ENCODE measurements around the gene NR6A1. TPM values are rescaled to one million over a fixed set of nuclear protein-coding genes. Genes with fewer than 3 reads are reported as not detected.

Gene NR6A1
- total RNA-seq, 2 donors from 2014 or later: 4.8 to 4.9 TPM

- H3K4me1 ChIP-seq: no peaks in the 10 kb centered on the region
- H3K36me3 ChIP-seq: no peaks in the 10 kb centered on the region
- H3K9ac ChIP-seq (ENCODE audit: low read depth in 2 of 2, low read length in 2 of 2): no peak overlapping the region
- H3K27ac ChIP-seq: no peak overlapping the region
- intact Hi-C loops (cut with DNase I): loop anchor here (5.0 kb wide), 2 partner anchors 67 to 162 kb away; no protein-coding TSS in a partner anchor
- no peak overlapping the region for H3K4me3 ChIP-seq
- DNase-seq: no peak
- TF ChIP-seq CTCF (IDR thresholded peaks at IDR 0.05): no peak
- no peaks in the 10 kb centered on the region for H3K27me3 ChIP-seq
- H3K9me3 ChIP-seq: no peaks in the 10 kb centered on the region
Observed at GRCh38 chr9:124550072-124550471, 221.0 kb downstream of the NR6A1 start.

GRCh38 chr9:124549016-124549415 is 222.1 kb downstream of the NR6A1 start:
- H3K9me3 ChIP-seq: no peaks in the 10 kb centered on the region
- no peaks in the 10 kb centered on the region for H3K36me3 ChIP-seq
- no peak for TF ChIP-seq CTCF (IDR thresholded peaks at IDR 0.05)
- no peak overlapping the region for H3K4me3 ChIP-seq
- intact Hi-C loops (cut with DNase I): no loop called here
- H3K27me3 ChIP-seq: no peaks in the 10 kb centered on the region
- H3K9ac ChIP-seq (ENCODE audit: low read depth in 2 of 2, low read length in 2 of 2): no peak overlapping the region
- H3K4me1 ChIP-seq: no peaks in the 10 kb centered on the region
- no peak overlapping the region for H3K27ac ChIP-seq
- no peak for DNase-seq

- TF ChIP-seq CTCF (IDR thresholded peaks at IDR 0.05): no peak
- H3K4me3 ChIP-seq: no peak overlapping the region
- intact Hi-C loops (cut with DNase I): no loop called here
Observed at GRCh38 chr9:124544535-124544934, 226.6 kb downstream of the NR6A1 start.

GRCh38 chr9:124541824-124542223 is 229.3 kb downstream of the NR6A1 start:
- Histone ChIP-seq H3K9ac (ENCODE audit: low read depth in 2 of 2, low read length in 2 of 2) (no peak overlapping the region), H3K27ac (no peak overlapping the region), H3K4me1 (no peaks in the 10 kb centered on the region), H3K9me3 (no peaks in the 10 kb centered on the region), H3K36me3 (no peaks in the 10 kb centered on the region), H3K4me3 (no peak overlapping the region), H3K27me3 (no peaks in the 10 kb centered on the region)
- DNase-seq: no peak
- intact Hi-C loops (cut with DNase I): no loop called here
- no peak for TF ChIP-seq CTCF (IDR thresholded peaks at IDR 0.05)

More at GRCh38 chr9:124544535-124544934, 226.6 kb downstream of the NR6A1 start:
- Histone ChIP-seq H3K27me3 (no peaks in the 10 kb centered on the region), H3K4me1 (no peaks in the 10 kb centered on the region), H3K9ac (ENCODE audit: low read depth in 2 of 2, low read length in 2 of 2) (no peak overlapping the region), H3K27ac (no peak overlapping the region), H3K9me3 (no peaks in the 10 kb centered on the region), H3K36me3 (no peaks in the 10 kb centered on the region)
- no peak for DNase-seq

- no peaks in the 10 kb centered on the region for H3K36me3 ChIP-seq
- intact Hi-C loops (cut with DNase I): loop anchor here (5.0 to 10.0 kb wide), 2 partner anchors 121 to 413 kb away; partner anchors contain the start of gene PSMB7
- peak; percentile 28 for DNase-seq
- H3K4me1 ChIP-seq: no peaks in the 10 kb centered on the region
- H3K27me3 ChIP-seq: no peaks in the 10 kb centered on the region
- H3K27ac ChIP-seq: no peak overlapping the region
- H3K9ac ChIP-seq (ENCODE audit: low read depth in 2 of 2, low read length in 2 of 2): no peak overlapping the region
- H3K4me3 ChIP-seq: no peak overlapping the region
- TF ChIP-seq CTCF (IDR thresholded peaks at IDR 0.05): no peak
- no peaks in the 10 kb centered on the region for H3K9me3 ChIP-seq
Observed at GRCh38 chr9:124537926-124538325, 233.2 kb downstream of the NR6A1 start.

Measured in colonic mucosa (tissue), 4 donors.